GM08714 (cell line): ENCODE data around the gene ALG12.

Source experiments
- H3K4me3 ChIP-seq: fragments of 200-500 bp; sonication (Bioruptor generic); 2 replicates; pipeline ENCODE4 v1.5.1; 2014; ENCODE audit warnings: mild to moderate bottlenecking, low read length, inconsistent platforms
- ZNF274 ChIP-seq: IDR thresholded peaks from 2 replicates; pipeline ENCODE4 v1.6.1; 2012; ENCODE audit warnings: mild to moderate bottlenecking, low read depth, low read length

The ALG12 gene

DNA sequence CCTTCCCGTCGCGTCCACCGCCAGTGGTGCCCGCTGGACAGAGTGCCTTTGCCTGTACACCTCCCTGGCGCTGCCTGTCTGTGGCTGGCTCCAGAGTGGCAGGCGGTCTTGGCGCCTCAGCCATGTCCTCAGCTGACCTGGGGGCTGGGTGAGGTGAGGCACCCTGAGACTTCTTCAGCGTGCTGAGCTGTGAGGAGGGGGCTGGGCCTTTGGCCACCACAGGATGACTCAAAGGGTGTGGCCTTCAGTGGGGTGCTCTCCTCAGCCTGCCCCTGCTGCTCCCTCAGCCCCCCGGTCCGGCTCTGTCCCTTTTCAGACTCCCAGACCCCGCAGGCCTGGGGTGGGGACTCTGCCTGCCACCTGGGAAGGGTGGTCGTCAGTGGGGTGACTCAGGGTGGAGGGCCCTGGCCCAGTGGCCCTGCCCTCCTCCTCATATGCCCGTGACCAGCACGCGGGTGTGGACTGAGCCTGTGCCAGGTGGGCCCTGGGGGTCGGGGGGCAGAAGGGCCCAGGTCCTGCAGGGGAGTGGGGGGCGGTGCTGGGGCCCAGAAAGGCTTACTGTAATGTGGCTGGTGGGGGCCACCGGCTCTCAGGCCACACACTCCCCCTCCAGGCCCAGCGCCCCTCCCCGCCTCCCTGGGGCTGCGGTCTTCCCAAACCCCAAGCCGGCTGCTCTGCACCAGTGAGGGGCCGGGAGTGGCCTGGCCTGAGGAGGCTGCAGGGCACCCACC lies 16.1 kb upstream of the ALG12 start:
- TF ChIP-seq ZNF274: no peak

DNA sequence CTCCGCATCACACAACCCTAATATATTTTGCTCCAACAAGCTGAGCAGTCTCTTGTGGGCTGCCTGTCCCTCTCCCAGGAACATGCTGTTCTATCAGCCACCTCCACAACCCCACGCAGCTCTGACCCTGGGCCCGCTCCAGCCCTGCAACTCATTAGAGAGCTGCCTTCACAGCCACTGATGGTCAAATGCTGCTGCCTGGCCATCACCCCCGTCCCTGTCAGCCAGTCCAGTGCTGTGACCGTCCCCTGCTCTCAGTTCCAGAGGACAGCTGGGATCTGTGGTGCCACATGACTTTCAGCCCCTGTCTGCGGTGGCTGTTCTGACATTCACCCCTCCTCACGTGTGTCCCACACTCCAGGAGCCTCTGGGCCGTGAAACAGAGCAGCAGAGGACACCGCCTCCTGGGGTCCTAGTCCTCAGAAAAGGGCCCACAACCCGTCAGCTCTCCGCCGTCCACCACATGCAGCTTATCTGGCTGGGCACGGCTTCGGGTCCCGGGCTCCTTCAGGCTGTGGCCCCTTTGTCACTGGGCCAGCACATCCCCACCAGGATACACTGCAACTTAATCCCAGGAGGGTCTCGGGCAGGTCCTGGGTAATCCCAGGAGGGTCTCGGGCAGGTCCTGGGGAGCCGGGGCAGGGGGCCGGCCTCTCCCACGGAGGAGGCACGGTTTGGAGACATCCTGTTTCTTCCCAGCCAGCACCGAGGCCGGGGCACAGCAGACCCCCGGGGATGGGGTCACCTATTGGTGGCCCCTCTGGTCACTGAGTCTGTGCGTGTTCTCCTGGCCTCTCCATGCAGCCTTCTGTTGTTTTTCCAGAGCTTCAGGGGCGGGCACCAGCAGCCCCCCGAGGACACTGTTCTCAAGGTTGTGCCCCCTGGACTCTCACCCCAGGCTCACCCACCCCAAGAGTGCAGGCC lies 15.3 kb upstream of the ALG12 start:
- no peak overlapping the region for H3K4me3 ChIP-seq
- TF ChIP-seq ZNF274: no peak

More for the DNA sequence above, 16.1 kb upstream of the ALG12 start:
- H3K4me3 ChIP-seq: peak overlapping the region; percentile 51; the same call in 1 of the 2 replicates

DNA sequence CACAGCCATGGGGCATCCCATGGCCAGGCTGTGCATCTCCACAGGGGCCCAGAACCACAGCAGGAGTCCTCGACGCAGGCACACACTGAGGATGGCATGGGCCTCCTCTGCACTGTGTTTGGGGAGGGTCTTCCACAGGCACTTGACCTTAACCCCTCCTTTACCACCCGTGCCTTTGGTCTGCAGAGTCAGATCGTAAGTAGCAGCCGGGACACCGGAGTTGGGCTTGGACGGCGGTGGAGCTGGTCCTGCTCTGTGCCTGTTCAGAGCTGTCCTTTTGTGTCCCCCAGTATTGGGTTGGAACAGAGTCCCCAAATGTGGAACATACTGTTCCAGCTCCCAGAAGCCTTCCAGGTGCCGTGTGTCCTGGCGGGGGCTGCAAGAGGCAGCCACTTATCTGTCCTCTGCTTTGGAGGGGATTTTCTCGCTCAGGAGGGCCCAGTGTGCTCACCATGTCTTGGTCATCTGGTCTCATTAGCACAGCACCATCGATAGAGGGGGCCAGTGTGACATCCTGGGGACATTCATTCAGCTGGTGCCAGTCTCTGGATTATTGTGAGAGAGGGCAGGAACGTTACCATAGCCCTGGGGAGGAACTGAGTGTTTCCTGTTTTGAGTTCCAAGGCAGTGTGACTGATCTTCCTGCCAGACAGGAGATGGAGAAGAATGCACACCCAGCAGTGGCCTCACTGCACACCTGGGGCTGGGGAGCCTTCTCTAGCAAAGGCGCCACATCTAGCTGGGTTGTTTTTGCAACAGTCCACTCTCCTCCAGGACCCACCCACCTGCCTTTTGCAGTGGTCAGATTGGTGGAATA lies 12.6 kb upstream of the ALG12 start:
- no peak overlapping the region for H3K4me3 ChIP-seq
- TF ChIP-seq ZNF274: no peak

DNA sequence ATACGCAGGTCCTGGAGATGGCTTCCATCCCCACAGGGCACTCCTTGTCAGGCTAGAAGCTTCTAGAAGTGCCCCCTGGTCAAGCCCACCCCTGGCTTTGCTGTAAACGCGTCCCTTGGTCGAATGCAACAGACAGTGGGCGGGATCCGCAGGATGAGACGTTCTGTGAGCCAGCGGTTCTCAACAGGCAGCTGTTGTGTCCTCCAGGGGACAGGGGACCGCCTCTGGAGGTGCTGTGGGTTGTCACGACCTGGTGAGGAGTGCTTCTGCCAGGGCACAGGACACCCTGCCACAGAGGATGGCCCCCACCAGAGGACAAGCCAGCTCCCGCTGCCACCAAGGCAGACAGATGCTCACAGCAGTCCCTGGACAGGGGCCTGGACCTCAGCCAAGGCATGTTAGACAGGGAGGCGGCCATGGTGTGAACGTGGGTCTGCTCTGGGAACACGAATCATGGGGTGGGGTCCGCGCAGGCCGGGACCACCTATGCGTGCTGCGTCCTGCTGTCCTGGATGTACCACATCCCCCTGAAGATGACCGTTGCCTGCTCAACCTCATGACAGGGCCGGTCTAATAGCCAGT lies 11.8 kb upstream of the ALG12 start:
- H3K4me3 ChIP-seq: no peak overlapping the region
- TF ChIP-seq ZNF274: no peak

DNA sequence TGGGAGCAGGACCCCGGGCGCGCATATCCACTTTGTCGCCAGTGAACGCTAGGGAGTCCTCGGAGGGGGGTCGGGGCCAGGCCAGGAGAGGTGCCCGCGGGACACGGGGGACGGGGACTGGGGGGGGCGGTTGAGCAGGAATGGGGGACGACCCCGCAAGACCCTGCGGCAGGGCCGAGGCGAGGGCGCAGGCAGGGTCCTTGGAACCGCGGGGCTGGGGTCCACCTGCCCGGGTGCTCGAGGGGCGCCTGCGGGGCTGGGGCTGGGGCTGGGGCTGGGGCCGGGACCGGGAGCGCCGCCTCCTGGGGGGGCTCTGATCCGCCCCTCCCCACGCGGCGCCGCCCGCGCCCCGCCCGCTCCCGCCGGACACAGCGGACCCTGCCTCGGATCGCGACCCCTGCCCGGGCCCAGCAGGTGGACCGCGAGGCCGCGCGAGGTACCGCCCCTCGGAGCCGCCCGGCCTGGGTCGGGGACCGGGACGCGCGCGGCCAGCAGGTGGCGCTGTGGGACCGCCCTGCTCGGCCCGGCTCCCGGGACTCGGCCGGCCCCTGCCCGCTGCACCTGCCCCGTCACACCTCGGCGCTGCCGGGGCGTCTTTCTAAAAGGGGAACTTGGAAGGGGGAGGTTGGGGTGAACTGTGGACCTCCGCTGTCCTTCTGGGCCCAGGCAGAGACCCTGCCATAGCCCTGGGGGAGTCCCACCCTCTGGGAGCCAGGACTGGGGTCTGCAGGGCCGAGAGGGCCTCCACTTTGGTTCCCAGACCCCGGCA lies 11.2 kb upstream of the ALG12 start:
- no peak overlapping the region for H3K4me3 ChIP-seq

DNA sequence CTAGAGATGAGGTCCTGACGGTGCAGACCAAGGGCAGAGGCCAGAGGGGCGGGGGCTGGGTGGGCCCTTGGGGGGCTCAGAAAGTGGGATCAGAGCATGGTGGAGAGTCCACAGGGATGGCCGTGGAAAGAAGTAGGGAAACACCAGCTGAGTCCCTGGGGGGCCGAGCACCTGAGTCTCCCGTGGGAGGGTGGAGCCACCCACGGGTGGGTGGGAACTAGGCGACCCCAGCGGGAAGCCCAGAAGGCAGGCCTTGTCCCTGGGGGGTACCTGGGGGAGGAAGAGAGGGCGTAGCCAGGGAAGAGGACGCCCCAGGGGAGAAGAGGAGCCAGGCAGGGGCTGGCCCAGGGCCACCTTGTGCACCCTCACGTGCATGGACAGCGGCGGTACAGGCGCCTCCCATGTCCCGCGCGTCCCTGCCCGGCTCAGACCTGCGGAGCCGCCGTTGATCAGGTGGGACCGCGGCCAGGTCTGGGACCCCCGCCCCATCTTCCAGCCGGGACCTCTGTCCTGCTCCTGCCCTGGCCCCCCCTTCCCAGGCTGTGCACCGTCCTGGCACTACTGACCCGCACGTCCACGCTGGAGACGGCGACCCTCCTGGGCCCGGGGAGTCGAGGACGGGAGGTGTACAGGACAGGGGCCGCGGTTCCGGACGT lies 10.4 kb upstream of the ALG12 start:
- TF ChIP-seq ZNF274: no peak
- H3K4me3 ChIP-seq: no peak overlapping the region

More for the DNA sequence above, 11.2 kb upstream of the ALG12 start:
- TF ChIP-seq ZNF274: no peak

DNA sequence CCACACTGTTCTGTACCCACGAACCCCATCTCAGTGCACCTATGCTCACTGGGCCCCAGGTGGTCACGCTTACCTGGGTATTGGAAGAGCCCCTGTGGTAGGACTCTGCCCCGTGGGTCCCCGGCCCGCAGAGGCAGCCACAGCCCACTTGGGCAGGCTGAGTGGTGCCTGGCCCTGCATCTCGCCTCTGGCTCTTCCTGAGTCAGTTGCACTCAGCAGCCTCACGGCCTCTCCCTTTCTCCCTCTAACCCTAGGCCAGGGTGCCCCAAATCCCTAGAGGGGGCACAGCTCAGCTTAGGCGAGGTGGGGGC lies 9.9 kb upstream of the ALG12 start:
- no peak for TF ChIP-seq ZNF274
- H3K4me3 ChIP-seq: no peak overlapping the region

DNA sequence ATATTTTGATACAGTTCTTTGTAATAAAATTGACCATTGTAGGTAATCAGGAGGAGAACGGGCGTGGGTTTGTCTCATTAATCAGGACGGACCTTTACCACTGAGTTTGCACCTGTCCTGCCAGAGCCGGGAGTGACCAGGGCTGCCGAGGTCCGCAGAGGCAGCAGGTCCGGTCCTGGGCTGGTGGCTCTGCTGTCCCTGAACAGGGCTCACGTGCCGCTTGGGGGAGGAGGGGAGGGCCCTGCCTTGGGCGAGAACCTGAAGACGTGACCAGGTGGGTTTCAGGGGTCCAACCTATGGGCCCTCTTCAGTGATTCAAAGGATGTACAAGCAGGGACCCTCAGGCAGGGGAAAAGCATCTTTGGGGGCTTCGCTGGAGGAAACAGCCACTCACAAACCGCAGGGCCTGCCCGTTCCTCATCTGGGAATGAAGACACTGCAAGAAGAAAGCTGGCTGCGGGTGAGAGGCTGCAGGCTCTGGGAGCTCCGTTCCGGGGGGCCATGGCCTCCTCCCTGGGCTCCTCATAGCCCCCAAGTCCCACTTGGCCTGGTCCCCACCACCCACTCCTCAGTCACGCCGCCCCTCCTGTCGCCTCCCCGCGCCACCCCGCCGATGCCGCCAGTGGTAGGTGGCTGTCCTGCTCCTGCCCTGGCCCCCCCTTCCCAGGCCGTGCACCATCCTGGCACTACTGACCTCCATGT lies 9.4 kb upstream of the ALG12 start:
- no peak for TF ChIP-seq ZNF274
- no peak overlapping the region for H3K4me3 ChIP-seq

DNA sequence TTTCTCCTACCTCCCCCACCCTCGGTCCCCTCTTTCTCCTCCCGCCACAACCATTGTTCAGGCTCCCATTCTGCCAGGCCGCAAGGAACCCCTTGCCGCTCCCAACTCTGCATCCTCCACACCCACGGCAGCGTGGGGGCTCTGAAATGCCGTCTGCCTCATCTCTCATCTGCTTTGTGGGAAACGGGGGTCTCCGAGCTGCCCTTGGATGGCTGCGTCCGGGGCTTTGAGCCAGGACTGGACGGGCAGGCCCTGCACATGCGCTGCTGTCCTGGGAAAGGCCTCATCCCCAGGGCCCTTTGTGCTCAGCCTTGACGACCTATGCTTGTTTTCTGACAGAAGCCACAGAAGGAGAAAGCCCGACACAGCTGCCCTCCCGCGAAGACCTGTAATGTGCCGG lies 8.7 kb upstream of the ALG12 start:
- TF ChIP-seq ZNF274: no peak
- H3K4me3 ChIP-seq: no peak overlapping the region

DNA sequence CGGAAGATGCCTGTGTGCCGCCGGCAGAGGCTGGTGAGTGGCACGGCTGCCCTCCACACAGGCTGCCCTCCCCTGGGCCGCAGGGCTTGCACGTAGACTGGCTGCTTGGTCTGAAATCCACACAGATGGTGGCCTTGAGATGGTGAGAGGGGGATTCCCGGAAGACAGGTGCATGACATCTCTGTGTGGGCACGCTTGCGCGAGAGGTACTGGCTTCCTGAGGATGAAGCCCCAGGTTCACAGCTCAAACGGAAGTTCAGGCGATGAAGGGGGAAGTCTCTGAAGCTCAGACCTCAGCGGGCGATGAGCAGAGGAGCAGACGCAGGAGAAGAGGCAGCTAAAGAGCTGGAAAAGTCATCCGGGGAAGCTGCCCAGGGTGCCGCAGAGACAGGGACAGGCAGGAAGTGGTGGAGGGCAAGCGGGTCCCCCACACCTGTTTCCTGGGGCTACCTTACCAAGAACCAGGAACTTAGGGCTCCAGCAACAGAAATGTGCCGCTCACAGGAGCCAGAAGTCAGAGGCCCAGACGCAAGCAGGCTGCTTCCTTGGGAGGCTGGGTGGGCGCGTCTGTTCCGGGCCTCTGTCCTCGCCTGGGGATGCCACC lies 7.4 kb upstream of the ALG12 start:
- TF ChIP-seq ZNF274: no peak
- H3K4me3 ChIP-seq: peak overlapping the region; percentile 7; the same call in 1 of the 2 replicates

DNA sequence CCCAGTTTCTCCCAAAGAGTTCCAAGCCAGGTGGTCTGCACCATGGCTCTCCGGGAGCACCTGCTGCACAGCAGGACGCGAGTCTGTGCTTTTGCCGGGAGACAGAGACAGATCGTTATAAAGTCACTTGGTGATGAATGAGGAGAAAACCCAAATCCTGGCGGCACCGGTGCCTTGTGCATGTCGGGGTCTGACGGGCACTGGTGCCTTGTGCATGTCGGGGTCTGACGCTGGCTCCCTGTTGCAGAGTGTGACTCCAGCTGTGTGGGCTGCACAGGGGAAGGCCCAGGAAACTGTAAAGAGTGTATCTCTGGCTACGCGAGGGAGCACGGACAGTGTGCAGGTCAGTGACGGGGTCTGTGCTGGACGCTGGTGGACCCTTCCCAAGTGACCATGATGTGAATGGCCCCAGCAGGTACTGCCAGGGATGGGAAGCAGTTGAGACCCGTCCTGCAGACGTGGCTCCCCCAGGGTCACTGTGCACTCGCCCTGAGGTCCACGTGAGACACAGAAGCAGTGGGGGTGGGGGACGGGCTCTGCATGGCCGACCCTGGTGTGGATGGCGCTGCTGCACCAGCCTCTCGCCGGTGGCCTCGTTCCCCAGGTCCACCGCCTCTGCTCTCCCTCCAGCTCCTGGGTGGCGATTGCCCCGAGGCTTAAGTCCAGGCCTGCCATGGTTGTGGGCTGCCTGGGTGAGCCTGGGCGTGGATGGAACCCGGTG lies 6.0 kb upstream of the ALG12 start:
- no peak for TF ChIP-seq ZNF274
- H3K4me3 ChIP-seq: no peak overlapping the region
